ENCODE data around the gene SDE2.
"Not testable (repeated sequence)": the region's sequence is repeated elsewhere in the genome, so short reads cannot be mapped to it uniquely, and the experiment has no call there.

Gene SDE2

GRCh38 chr1:226004396-226004795 is 5.3 kb upstream of the SDE2 start:
- no peak for DNase-seq

- no peak for DNase-seq
Measured at GRCh38 chr1:226003502-226004170, 4.5 kb upstream of the SDE2 start.

- DNase-seq = peak; percentile 35 to 37
Measured at GRCh38 chr1:226002667-226003501, 3.7 kb upstream of the SDE2 start.

GRCh38 chr1:226001963-226002666 is 3.0 kb upstream of the SDE2 start:
- DNase-seq = peak; percentile 13 to 45

GRCh38 chr1:226001088-226001487 is 1.9 kb upstream of the SDE2 start:
- DNase-seq = no peak

GRCh38 chr1:226000493-226001081 is 1.4 kb upstream of the SDE2 start:
- DNase-seq = not testable (repeated sequence)

- no peak for DNase-seq
Measured at GRCh38 chr1:225999912-226000337, 782 bp upstream of the SDE2 start.

GRCh38 chr1:225998560-225999226 is 450 bp downstream of the SDE2 start:
- no peak for DNase-seq

GRCh38 chr1:225996946-225997545 is 2.1 kb downstream of the SDE2 start:
- no peak for DNase-seq

- no peak for DNase-seq
Measured at GRCh38 chr1:225995919-225996864, 3.0 kb downstream of the SDE2 start.

- no peak for DNase-seq
Measured at GRCh38 chr1:225990705-225991464, 8.3 kb downstream of the SDE2 start.

GRCh38 chr1:225987491-225988316 is 11.4 kb downstream of the SDE2 start:
- DNase-seq = no peak

GRCh38 chr1:225981714-225982113 is 17.4 kb downstream of the SDE2 start:
- DNase-seq = no peak

- DNase-seq = peak in 1 of 2 experiments; percentile 19
Measured at GRCh38 chr1:225980005-225980836, 18.9 kb downstream of the SDE2 start.

GRCh38 chr1:225979421-225979820 is 19.7 kb downstream of the SDE2 start:
- DNase-seq = no peak

- DNase-seq = no peak
Measured at GRCh38 chr1:225977937-225978748, 21.0 kb downstream of the SDE2 start.

GRCh38 chr1:225975146-225975545 is 24.0 kb downstream of the SDE2 start:
- not testable (repeated sequence) for DNase-seq

Data from NCI-H1930 (cell line).